Stimulated activated CD8-positive, alpha-beta memory T cell treated with anti-CD3 and anti-CD28 coated beads, Interleukin-4, amount 100 ng/mL, for 24 hours (primary cell): Measurements from ENCODE around the gene ATP1B2.

Source experiments
- DNase-seq: peaks from one replicate; pipeline ENCODE4 v3.0.0-alpha.2; 2020; ENCODE audit warnings: low read depth

The ATP1B2 gene

GRCh38 chr17:7685533-7686221 lies 35.0 kb downstream of the ATP1B2 start:
- peak; percentile 81 for DNase-seq

DNA sequence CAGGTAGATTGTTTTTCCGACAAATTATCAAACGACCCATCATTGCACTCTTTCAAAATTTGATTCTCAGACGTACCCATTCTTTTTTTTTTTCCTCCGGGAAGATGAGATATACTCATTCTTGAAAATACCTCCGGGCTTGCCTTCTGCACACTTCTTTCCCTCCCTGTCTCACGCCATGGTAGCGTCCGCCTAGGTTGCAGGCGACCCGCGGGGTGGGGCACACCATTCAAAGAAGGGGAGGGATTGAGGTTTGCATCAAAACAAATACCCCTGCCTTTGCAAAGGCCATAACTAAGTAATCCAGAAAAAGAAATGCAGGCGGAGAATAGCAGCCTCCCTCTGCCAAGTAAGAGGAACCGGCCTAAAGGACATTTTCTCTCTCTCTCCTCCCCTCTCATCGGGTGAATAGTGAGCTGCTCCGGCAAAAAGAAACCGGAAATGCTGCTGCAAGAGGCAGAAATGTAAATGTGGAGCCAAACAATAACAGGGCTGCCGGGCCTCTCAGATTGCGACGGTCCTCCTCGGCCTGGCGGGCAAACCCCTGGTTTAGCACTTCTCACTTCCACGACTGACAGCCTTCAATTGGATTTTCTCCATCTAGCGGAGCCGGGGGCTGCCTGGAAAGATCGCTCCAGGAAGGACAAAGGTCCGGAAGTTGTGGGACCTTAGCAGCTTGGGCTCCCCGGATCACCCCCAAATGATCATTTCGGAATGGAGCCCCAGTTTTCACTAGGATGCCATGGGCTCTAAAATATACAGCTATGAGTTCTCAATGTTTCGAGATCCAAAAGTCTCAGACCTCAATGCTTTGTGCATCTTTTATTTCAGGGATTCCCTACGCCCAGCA lies 35.7 kb downstream of the ATP1B2 start:
- peak; percentile 61 for DNase-seq

- DNase-seq: peak; percentile 79
Measured at GRCh38 chr17:7687072-7687907, 36.6 kb downstream of the ATP1B2 start, which contains the start of gene TP53. Gene TP53, minus strand, starts transcription at chr17:7687490. Its CDS starts 10,896 bp downstream, at chr17:7676594.

- DNase-seq: peak; percentile 89
Measured at GRCh38 chr17:7687908-7688807, 37.4 kb downstream of the ATP1B2 start, which contains the start of gene WRAP53. Gene WRAP53, plus strand, starts transcription at chr17:7688477. Its CDS starts 172 bp downstream, at chr17:7688649.

- no peak for DNase-seq
Measured at GRCh38 chr17:7688808-7689316, 38.1 kb downstream of the ATP1B2 start.

GRCh38 chr17:7695586-7695985 lies 44.9 kb downstream of the ATP1B2 start:
- DNase-seq: no peak

- DNase-seq: no peak
Measured at GRCh38 chr17:7697828-7698588, 47.3 kb downstream of the ATP1B2 start.

DNA sequence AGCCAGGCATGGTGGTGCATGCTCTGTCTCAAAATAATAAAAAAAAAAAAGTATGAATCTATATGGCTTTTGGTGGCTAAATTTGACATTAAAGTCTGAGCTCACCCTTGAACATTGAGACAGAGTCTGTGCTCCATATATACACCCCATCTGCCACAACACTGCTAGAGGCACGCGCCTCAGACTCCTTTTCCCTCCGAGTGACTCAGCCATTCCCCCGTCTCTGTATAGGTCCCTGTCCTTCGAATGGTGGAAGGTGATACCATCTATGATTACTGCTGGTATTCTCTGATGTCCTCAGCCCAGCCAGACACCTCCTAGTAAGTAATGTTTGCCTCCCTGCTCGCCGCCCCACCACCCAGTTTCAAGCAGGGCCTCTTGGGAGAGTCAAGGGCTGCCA lies 49.8 kb downstream of the ATP1B2 start:
- no peak for DNase-seq

- no peak for DNase-seq
Measured at GRCh38 chr17:7701681-7702080, 51.0 kb downstream of the ATP1B2 start.

GRCh38 chr17:7702776-7703175 lies 52.0 kb downstream of the ATP1B2 start:
- DNase-seq: no peak

- DNase-seq: no peak
Measured at GRCh38 chr17:7703584-7704479, 53.1 kb downstream of the ATP1B2 start.

GRCh38 chr17:7704601-7705268 lies 54.0 kb downstream of the ATP1B2 start, which contains the start of gene EFNB3:
Gene EFNB3, plus strand, starts transcription at chr17:7705202. Its CDS starts 397 bp downstream, at chr17:7705599.
- DNase-seq: no peak

- DNase-seq: no peak
Measured at GRCh38 chr17:7705269-7706255, 54.8 kb downstream of the ATP1B2 start.

DNA sequence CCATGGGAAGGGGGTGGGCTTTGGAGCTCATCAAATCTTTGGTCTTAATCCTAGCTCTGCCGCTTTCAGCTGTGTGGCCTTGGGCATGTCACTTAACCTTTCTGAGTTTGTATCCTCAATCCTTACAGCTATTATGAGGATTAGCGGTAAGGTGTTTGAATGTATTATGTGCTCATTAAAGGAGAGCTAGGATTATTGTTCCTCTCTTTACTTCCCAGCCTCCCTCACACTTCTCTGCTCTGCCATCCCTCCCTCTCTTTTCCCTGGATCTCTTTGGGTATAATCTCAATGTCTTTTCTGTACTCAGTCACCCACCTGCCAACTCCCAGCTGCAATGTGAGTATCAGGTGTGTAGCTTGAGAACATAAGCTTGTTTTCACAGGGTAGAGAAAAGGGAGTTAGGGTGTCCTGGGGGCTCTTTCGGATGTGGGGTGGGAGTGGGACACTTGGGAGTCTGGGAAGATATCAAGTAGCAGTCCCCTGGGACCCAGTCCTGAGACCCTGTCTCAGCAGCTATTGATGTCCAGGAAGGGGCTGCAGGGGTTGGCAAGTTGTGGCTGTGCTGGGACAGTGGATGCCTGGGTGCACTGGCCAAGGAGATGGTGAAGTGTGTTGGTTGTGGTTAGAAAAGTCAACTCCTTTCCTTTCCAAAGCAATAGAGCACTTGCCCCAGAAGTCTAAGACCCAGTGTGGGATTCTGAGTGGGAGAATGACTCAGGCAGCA lies 56.1 kb downstream of the ATP1B2 start:
- no peak for DNase-seq
